Measurements from ENCODE around the gene PLEKHH2.
"Not testable (repeated sequence)": the region's sequence is repeated elsewhere in the genome, so short reads cannot be mapped to it uniquely, and the experiment has no call there.

Gene PLEKHH2

GRCh38 chr2:43637030-43637803 lies at the start of gene PLEKHH2:
TSS of gene PLEKHH2 (plus strand) at chr2:43637260. CDS start at chr2:43644674, 7,414 bp downstream.
- DNase-seq (ENCODE audit: low read depth): peak; percentile 77

- DNase-seq (ENCODE audit: low read depth): no peak
Measured at GRCh38 chr2:43592443-43592842, 44.6 kb upstream of the PLEKHH2 start.

- no peak for DNase-seq (ENCODE audit: low read depth)
Measured at GRCh38 chr2:43593254-43593653, 43.8 kb upstream of the PLEKHH2 start.

GRCh38 chr2:43594875-43595274 lies 42.2 kb upstream of the PLEKHH2 start:
- DNase-seq (ENCODE audit: low read depth): no peak

- DNase-seq (ENCODE audit: low read depth): peak; percentile 93
Measured at GRCh38 chr2:43595603-43596412, 41.3 kb upstream of the PLEKHH2 start, which contains the start of gene THADA. TSS of gene THADA (minus strand) at chr2:43596038. CDS start at chr2:43592392, 3,646 bp downstream.

- not testable (repeated sequence) for DNase-seq (ENCODE audit: low read depth)
Measured at GRCh38 chr2:43600596-43600995, 36.5 kb upstream of the PLEKHH2 start.

- DNase-seq (ENCODE audit: low read depth): no peak
Measured at GRCh38 chr2:43604674-43605073, 32.4 kb upstream of the PLEKHH2 start.

GRCh38 chr2:43605079-43605655 lies 31.9 kb upstream of the PLEKHH2 start:
- DNase-seq (ENCODE audit: low read depth): no peak

- DNase-seq (ENCODE audit: low read depth): no peak
Measured at GRCh38 chr2:43605851-43606250, 31.2 kb upstream of the PLEKHH2 start.

GRCh38 chr2:43609290-43609918 lies 27.7 kb upstream of the PLEKHH2 start:
- DNase-seq (ENCODE audit: low read depth): no peak

GRCh38 chr2:43610361-43610760 lies 26.7 kb upstream of the PLEKHH2 start:
- DNase-seq (ENCODE audit: low read depth): no peak

GRCh38 chr2:43611987-43612894 lies 24.8 kb upstream of the PLEKHH2 start:
- peak; percentile 38 for DNase-seq (ENCODE audit: low read depth)

GRCh38 chr2:43612944-43613343 lies 24.1 kb upstream of the PLEKHH2 start:
- no peak for DNase-seq (ENCODE audit: low read depth)

- DNase-seq (ENCODE audit: low read depth): no peak
Measured at GRCh38 chr2:43616967-43617680, 19.9 kb upstream of the PLEKHH2 start.

- DNase-seq (ENCODE audit: low read depth): no peak
Measured at GRCh38 chr2:43619511-43619910, 17.5 kb upstream of the PLEKHH2 start.

- DNase-seq (ENCODE audit: low read depth): no peak
Measured at GRCh38 chr2:43622931-43623451, 14.1 kb upstream of the PLEKHH2 start.

- DNase-seq (ENCODE audit: low read depth): no peak
Measured at GRCh38 chr2:43631618-43632317, 5.3 kb upstream of the PLEKHH2 start.

- no peak for DNase-seq (ENCODE audit: low read depth)
Measured at GRCh38 chr2:43634604-43635306, 2.3 kb upstream of the PLEKHH2 start.

- DNase-seq (ENCODE audit: low read depth): not testable (repeated sequence)
Measured at GRCh38 chr2:43636153-43636552, 907 bp upstream of the PLEKHH2 start.
